GM23338 (cell line): Measurements from ENCODE around the gene IMPG1. TPM values are rescaled to one million over a fixed set of nuclear protein-coding genes. Genes with fewer than 3 reads are reported as not detected.

Source experiments
- ATAC-seq: fragments of 200-7000 bp; cut with Tn5 transposase; 3 replicates; pipeline ENCODE4 v1.9.1; 2020
- DNase-seq: peaks from one replicate; pipeline ENCODE4 v3.0.0-alpha.2; 2015; ENCODE audit warnings: low spot score
- H2AFZ ChIP-seq: fragments of 200-600 bp; sonication (generic); 2 replicates; pipeline ENCODE4 v1.8.0; 2016; ENCODE audit warnings: antibody characterized with exemption, mild to moderate bottlenecking, moderate library complexity
- H3F3A ChIP-seq: fragments of 200-600 bp; sonication (generic); replicated peaks from 2 replicates; pipeline ENCODE4 v1.8.0; 2017; ENCODE audit warnings: antibody characterized with exemption, mixed run types, low read depth
- H3K27ac ChIP-seq: fragments of 200-600 bp; sonication (generic); 2 replicates; pipeline ENCODE4 v1.6.1; 2016; ENCODE audit warnings: low read depth
- H3K27me3 ChIP-seq: fragments of 200-600 bp; sonication (generic); 2 replicates; pipeline ENCODE4 v1.8.0; 2016; ENCODE audit warnings: mild to moderate bottlenecking, mixed run types, moderate library complexity; ENCODE audit not compliant: insufficient read depth
- H3K36me3 ChIP-seq: fragments of 200-600 bp; sonication (generic); 2 replicates; pipeline ENCODE4 v1.8.0; 2016; ENCODE audit warnings: mild to moderate bottlenecking; ENCODE audit not compliant: insufficient read depth
- H3K4me1 ChIP-seq: fragments of 200-600 bp; sonication (generic); 2 replicates; pipeline ENCODE4 v1.8.0; 2016; ENCODE audit warnings: mild to moderate bottlenecking, moderate library complexity; ENCODE audit not compliant: insufficient read depth
- H3K4me2 ChIP-seq: fragments of 200-600 bp; sonication (generic); 2 replicates; pipeline ENCODE4 v1.7.1; 2017; ENCODE audit warnings: mixed run types
- H3K4me3 ChIP-seq: fragments of 200-600 bp; sonication (generic); 2 replicates; pipeline ENCODE4 v1.6.1; 2016; ENCODE audit warnings: mixed run types
- H3K79me2 ChIP-seq: fragments of 200-600 bp; sonication (generic); replicated peaks from 2 replicates; pipeline ENCODE4 v1.8.0; 2017; ENCODE audit warnings: mild to moderate bottlenecking; ENCODE audit not compliant: insufficient read depth
- H3K9me2 ChIP-seq: fragments of 200-600 bp; sonication (generic); 2 replicates; pipeline ENCODE4 v1.8.0; 2017; ENCODE audit not compliant: insufficient read depth
- H4K20me1 ChIP-seq: fragments of 200-600 bp; sonication (generic); replicated peaks from 2 replicates; pipeline ENCODE4 v1.8.0; 2017; ENCODE audit warnings: mild to moderate bottlenecking; ENCODE audit not compliant: insufficient read depth
- H3K27ac Mint-ChIP-seq: 2 replicates; pipeline ENCODE4 v1.8.0; 2020; ENCODE audit warnings: inconsistent platforms, mild to moderate bottlenecking, moderate library complexity, mixed read lengths
- H3K27me3 Mint-ChIP-seq: 3 replicates; pipeline ENCODE4 v1.8.0; 2022; ENCODE audit warnings: low read depth, mild to moderate bottlenecking, moderate library complexity, mixed read lengths, inconsistent platforms; ENCODE audit not compliant: insufficient read depth, poor library complexity
- H3K36me3 Mint-ChIP-seq: 3 replicates; pipeline ENCODE4 v1.8.0; 2021; ENCODE audit warnings: low read depth, mild to moderate bottlenecking, inconsistent platforms, moderate library complexity, mixed read lengths
- H3K4me1 Mint-ChIP-seq: 3 replicates; pipeline ENCODE4 v1.8.0; 2020; ENCODE audit warnings: mild to moderate bottlenecking, inconsistent platforms, mixed read lengths
- H3K4me3 Mint-ChIP-seq: 3 replicates; pipeline ENCODE4 v1.8.0; 2021; ENCODE audit warnings: moderate library complexity, mild to moderate bottlenecking, inconsistent platforms, mixed read lengths
- H3K9me3 Mint-ChIP-seq: 3 replicates; pipeline ENCODE4 v1.8.0; 2020; ENCODE audit warnings: moderate library complexity, mild to moderate bottlenecking, inconsistent platforms, mixed read lengths
- CREB1 ChIP-seq: fragments of 250-450 bp; sonication (Bioruptor Pico); IDR thresholded peaks from 2 replicates; pipeline ENCODE4 v1.5.0; 2020; ENCODE audit warnings: low read depth, mild to moderate bottlenecking, moderate library complexity
- CTCF ChIP-seq, 2 experiments: fragments of 200-600 bp in 1 of 2; sonication (generic) in 1 of 2; conservative IDR thresholded peaks; 2 replicates each; pipeline versions ENCODE4 v1.5.1 to v1.6.1; 2016 to 2017; ENCODE audit warnings: antibody characterized with exemption in 2 of 2, low read depth in 2 of 2, mild to moderate bottlenecking in 2 of 2, moderate library complexity in 1 of 2
- EZH2 ChIP-seq: fragments of 200-600 bp; sonication (generic); IDR thresholded peaks from one replicate; pipeline ENCODE4 v1.8.0; 2017; ENCODE audit warnings: antibody characterized with exemption, mild to moderate bottlenecking, low read depth; ENCODE audit not compliant: unreplicated experiment
- JUNB ChIP-seq: IDR thresholded peaks from one replicate; pipeline ENCODE4 v1.6.1; 2016; ENCODE audit warnings: antibody characterized with exemption; ENCODE audit not compliant: unreplicated experiment
- NANOG ChIP-seq: IDR thresholded peaks from 2 replicates; pipeline ENCODE4 v1.6.1; 2016; ENCODE audit warnings: antibody characterized with exemption, borderline replicate concordance
- POLR2AphosphoS5 ChIP-seq: IDR thresholded peaks from 2 replicates; pipeline ENCODE4 v1.6.1; 2016; ENCODE audit warnings: antibody characterized with exemption, low read depth
- REST ChIP-seq: IDR thresholded peaks from one replicate; pipeline ENCODE4 v1.6.1; 2018; ENCODE audit warnings: antibody characterized with exemption; ENCODE audit not compliant: unreplicated experiment
- ZNF114 ChIP-seq: fragments of 250-450 bp; sonication (Bioruptor Pico); IDR thresholded peaks from 2 replicates; pipeline ENCODE4 v1.5.0; 2020; ENCODE audit warnings: mild to moderate bottlenecking, moderate library complexity
- ZNF331 ChIP-seq: fragments of 250-450 bp; sonication (Bioruptor Pico); IDR thresholded peaks from 2 replicates; pipeline ENCODE4 v1.5.0; 2020; ENCODE audit warnings: low read depth, mild to moderate bottlenecking, moderate library complexity
- ZNF462 ChIP-seq: fragments of 250-450 bp; sonication (Bioruptor Pico); IDR thresholded peaks from 2 replicates; pipeline ENCODE4 v1.5.0; 2020; ENCODE audit warnings: mild to moderate bottlenecking, moderate library complexity
- polyA plus RNA-seq: library from polyadenylated mRNA; unstranded; fragments of >200 nt; fragmentation: Nextera tagmentation; extraction: Ambion mirVana; gene quantifications from 2 replicates; pipeline ENCODE4 v1.2.1, GENCODE V29; 2016
- total RNA-seq: library from RNA; depleted of rRNA; stranded (reverse); fragments of >200 nt; shearing (Covaris generic); gene quantifications from 2 replicates; pipeline ENCODE4 v1.2.3, GENCODE V29; 2014

The IMPG1 gene
- total and polyA plus RNA-seq, 2 experiments from 2014 or later, result not detected

GRCh38 chr6:75934643-75935472 lies 137.6 kb downstream of the IMPG1 start:
- H2AFZ ChIP-seq, result peak overlapping the region; percentile 72; the same call in 1 of the 2 replicates
- peak overlapping the region; percentile 80 for H3K4me2 ChIP-seq

More at GRCh38 chr6:75934643-75935472, 137.6 kb downstream of the IMPG1 start:
- Histone ChIP-seq H3K27me3 (peaks cover 32% of the 10 kb centered on the region), H3K36me3 (no peaks in the 10 kb centered on the region), H3K79me2 (no peaks in the 10 kb centered on the region), H3K27ac (no peak overlapping the region), H4K20me1 (no peaks in the 10 kb centered on the region), H3K4me3 (peak overlapping the region; percentile 54), H3F3A (no peaks in the 10 kb centered on the region), H3K4me1 (no peaks in the 10 kb centered on the region), H3K9me2 (no peaks in the 10 kb centered on the region)
- peaks cover 10% of the 10 kb centered on the region for H3K27me3 Mint-ChIP-seq
- H3K4me3 Mint-ChIP-seq, result peak overlapping the region; percentile 69
- H3K36me3 Mint-ChIP-seq, result peaks cover 1% of the 10 kb centered on the region; the same call in 1 of the 3 replicates
- TF ChIP-seq ZNF331, result no peak
- no peak for TF ChIP-seq ZNF114 (CRISPR knock-in tag)
- peak; percentile 79 to 85 for TF ChIP-seq CTCF (conservative IDR thresholded peaks at IDR 0.05; ENCODE audit: low read depth in 2 of 2)
- no peak for TF ChIP-seq EZH2
- no peak for TF ChIP-seq ZNF462 (CRISPR knock-in tag)
- TF ChIP-seq JUNB, result no peak
- no peak for TF ChIP-seq CREB1 (CRISPR knock-in tag)
- 0 out of 2 replicates have a peak, but pooled peaks have one; percentile 8 for TF ChIP-seq NANOG
- TF ChIP-seq REST, result no peak
- TF ChIP-seq POLR2AphosphoS5, result no peak
- H3K27ac Mint-ChIP-seq, result no peak overlapping the region
- DNase-seq, result peak; percentile 94
- peak; percentile 77 for ATAC-seq
- peaks cover 14% of the 10 kb centered on the region; the same call in 2 of the 3 replicates for H3K4me1 Mint-ChIP-seq
- peaks cover 3% of the 10 kb centered on the region; the same call in 1 of the 3 replicates for H3K9me3 Mint-ChIP-seq
